Spleen (tissue), 7 donors: ENCODE data around the gene GALNT18.

Experiments
- POLR2AphosphoS5 ChIP-seq, 3 donors: sonication (generic); formaldehyde crosslinking; IDR thresholded peaks; one replicate each; pipeline ENCODE4 v1.5.1; 2017; ENCODE audit warnings: antibody characterized with exemption in 3 of 3
- TF ChIP-seq, protein P1 (sequence below), 11 experiments: fragments of 200-600 bp in 7 of 11; fragments of 450-650 bp in 4 of 11; sonication (generic) in 4 of 11; IDR thresholded peaks in 8 of 11; conservative IDR thresholded peaks in 3 of 11; 1 replicate in 7 of 11; 2 replicates in 4 of 11; pipeline versions ENCODE4 v1.4.0 to v1.8.0; 2016 to 2021; ENCODE audit warnings: antibody characterized with exemption in 11 of 11, inconsistent platforms in 4 of 11, mild to moderate bottlenecking in 1 of 11
- donor health status: DM: no; HTN: no; CAD: no; lungs with moderate emphysema.
- donor health status: DM: no; HTN: no; CAD: no.
- donor health status: DM: no; HTN: no; CAD: no.

GRCh38 chr11:11390068-11390771, 231.6 kb downstream of the GALNT18 start:
- no peak for TF ChIP-seq POLR2AphosphoS5 (IDR thresholded peaks at IDR 0.05)
- TF ChIP-seq, protein P1, sequence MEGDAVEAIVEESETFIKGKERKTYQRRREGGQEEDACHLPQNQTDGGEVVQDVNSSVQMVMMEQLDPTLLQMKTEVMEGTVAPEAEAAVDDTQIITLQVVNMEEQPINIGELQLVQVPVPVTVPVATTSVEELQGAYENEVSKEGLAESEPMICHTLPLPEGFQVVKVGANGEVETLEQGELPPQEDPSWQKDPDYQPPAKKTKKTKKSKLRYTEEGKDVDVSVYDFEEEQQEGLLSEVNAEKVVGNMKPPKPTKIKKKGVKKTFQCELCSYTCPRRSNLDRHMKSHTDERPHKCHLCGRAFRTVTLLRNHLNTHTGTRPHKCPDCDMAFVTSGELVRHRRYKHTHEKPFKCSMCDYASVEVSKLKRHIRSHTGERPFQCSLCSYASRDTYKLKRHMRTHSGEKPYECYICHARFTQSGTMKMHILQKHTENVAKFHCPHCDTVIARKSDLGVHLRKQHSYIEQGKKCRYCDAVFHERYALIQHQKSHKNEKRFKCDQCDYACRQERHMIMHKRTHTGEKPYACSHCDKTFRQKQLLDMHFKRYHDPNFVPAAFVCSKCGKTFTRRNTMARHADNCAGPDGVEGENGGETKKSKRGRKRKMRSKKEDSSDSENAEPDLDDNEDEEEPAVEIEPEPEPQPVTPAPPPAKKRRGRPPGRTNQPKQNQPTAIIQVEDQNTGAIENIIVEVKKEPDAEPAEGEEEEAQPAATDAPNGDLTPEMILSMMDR (IDR thresholded peaks at IDR 0.05 in 8 of 11, conservative IDR thresholded peaks at IDR 0.05 in 3 of 11) = no peak
